Activated naive CD8-positive, alpha-beta T cell treated with anti-CD3 and anti-CD28 coated beads, Interleukin-2, amount 10 ng/mL, durations not matched to agents 7 days and 5 days (primary cell): Measurements from ENCODE around the gene SORL1-AS1.
A peak's percentile ranks its signal among the peaks of the same experiment; 100 is the strongest.

Experiments used
- ATAC-seq: fragments of 150-1000 bp; cut with Tn5 transposase; one replicate; pipeline ENCODE4 v1.10.0; 2021; ENCODE audit warnings: low read depth, moderate library complexity
- POLR2A ChIA-PET: fragments of 350-600 bp; sonication (Branson Sonifier 250); formaldehyde crosslinking; loops from one replicate; lab custom pipeline; 2021; ENCODE audit warnings: antibody characterized with exemption; lab: Charles Lee
- DNase-seq: peaks from one replicate; pipeline ENCODE4 v3.0.0; 2021
- H3K27ac Mint-ChIP-seq: one replicate; pipeline ENCODE4 v1.8.0; 2022; ENCODE audit warnings: mild to moderate bottlenecking, mixed read lengths
- H3K27me3 Mint-ChIP-seq: one replicate; pipeline ENCODE4 v1.8.0; 2022; ENCODE audit warnings: mild to moderate bottlenecking, moderate library complexity, mixed read lengths
- H3K36me3 Mint-ChIP-seq: one replicate; pipeline ENCODE4 v1.8.0; 2021; ENCODE audit warnings: mild to moderate bottlenecking, mixed read lengths
- H3K4me1 Mint-ChIP-seq: one replicate; pipeline ENCODE4 v1.8.0; 2021; ENCODE audit warnings: mixed read lengths
- H3K4me3 Mint-ChIP-seq: one replicate; pipeline ENCODE4 v1.8.0; 2022; ENCODE audit warnings: mild to moderate bottlenecking, moderate library complexity, mixed read lengths
- H3K9me3 Mint-ChIP-seq: one replicate; pipeline ENCODE4 v1.8.0; 2021; ENCODE audit warnings: mixed read lengths

Gene SORL1-AS1

GRCh38 chr11:121469910-121470309 is 17.1 kb upstream of the SORL1-AS1 start:
- no peak overlapping the region for H3K4me3 Mint-ChIP-seq
- ATAC-seq (no peak), DNase-seq (no peak)
- H3K9me3 Mint-ChIP-seq: peaks cover 2% of the 10 kb centered on the region
- no peaks in the 10 kb centered on the region for H3K27me3 Mint-ChIP-seq
- H3K27ac Mint-ChIP-seq: no peak overlapping the region
- POLR2A ChIA-PET: interaction anchor here (0.6 to 10.7 kb wide), 3 partner anchors 12 to 630 kb away, joined by 5 to 152 read pairs (median 79); partner anchors contain the start of genes SORL1 and SORL1-AS1
- peaks cover 29% of the 10 kb centered on the region for H3K36me3 Mint-ChIP-seq
- peaks cover 74% of the 10 kb centered on the region for H3K4me1 Mint-ChIP-seq

- POLR2A ChIA-PET: interaction anchor here (0.7 to 10.7 kb wide), 5 partner anchors 12 to 21 kb away, joined by 3 to 152 read pairs (median 14); partner anchors contain the start of genes SORL1 and SORL1-AS1
- peak overlapping the region; percentile 88 for H3K27ac Mint-ChIP-seq
- peaks cover 20% of the 10 kb centered on the region for H3K36me3 Mint-ChIP-seq
- H3K9me3 Mint-ChIP-seq: peaks cover 2% of the 10 kb centered on the region
- peak; percentile 63 for ATAC-seq
- peaks cover 85% of the 10 kb centered on the region for H3K4me1 Mint-ChIP-seq
- DNase-seq: peak; percentile 69
- peak overlapping the region; percentile 87 for H3K4me3 Mint-ChIP-seq
- H3K27me3 Mint-ChIP-seq: no peaks in the 10 kb centered on the region
Observed at GRCh38 chr11:121467965-121468364, 15.2 kb upstream of the SORL1-AS1 start.

DNA sequence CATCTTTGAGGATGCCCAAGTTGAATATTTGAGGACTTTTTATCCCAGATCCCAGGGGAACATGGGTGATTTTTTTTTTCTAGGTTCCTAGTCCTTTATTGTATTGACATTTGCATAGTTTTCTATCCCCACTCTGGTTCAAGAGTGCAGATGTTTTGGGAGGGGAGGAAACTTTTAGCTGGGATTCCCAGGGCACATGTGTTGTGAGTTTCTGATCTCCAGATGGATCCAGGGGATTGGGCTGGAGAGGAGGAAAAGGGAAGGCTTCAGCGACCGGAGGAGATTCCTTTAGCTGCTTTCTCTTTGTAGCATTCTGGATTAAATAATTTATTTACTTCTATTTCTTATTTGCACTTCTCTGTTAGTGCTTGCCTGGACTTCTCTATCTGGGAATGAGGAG is 14.7 kb upstream of the SORL1-AS1 start:
- Mint-ChIP-seq H3K4me1 (peaks cover 85% of the 10 kb centered on the region), H3K27ac (peak overlapping the region; percentile 88), H3K27me3 (no peaks in the 10 kb centered on the region), H3K36me3 (peaks cover 18% of the 10 kb centered on the region), H3K9me3 (peaks cover 2% of the 10 kb centered on the region), H3K4me3 (peak overlapping the region; percentile 87)
- no peak for DNase-seq
- no peak for ATAC-seq
- POLR2A ChIA-PET: interaction anchor here (1.5 to 10.7 kb wide), 4 partner anchors 11 to 17 kb away, joined by 7 to 152 read pairs (median 46); partner anchors contain the start of genes SORL1 and SORL1-AS1

DNA sequence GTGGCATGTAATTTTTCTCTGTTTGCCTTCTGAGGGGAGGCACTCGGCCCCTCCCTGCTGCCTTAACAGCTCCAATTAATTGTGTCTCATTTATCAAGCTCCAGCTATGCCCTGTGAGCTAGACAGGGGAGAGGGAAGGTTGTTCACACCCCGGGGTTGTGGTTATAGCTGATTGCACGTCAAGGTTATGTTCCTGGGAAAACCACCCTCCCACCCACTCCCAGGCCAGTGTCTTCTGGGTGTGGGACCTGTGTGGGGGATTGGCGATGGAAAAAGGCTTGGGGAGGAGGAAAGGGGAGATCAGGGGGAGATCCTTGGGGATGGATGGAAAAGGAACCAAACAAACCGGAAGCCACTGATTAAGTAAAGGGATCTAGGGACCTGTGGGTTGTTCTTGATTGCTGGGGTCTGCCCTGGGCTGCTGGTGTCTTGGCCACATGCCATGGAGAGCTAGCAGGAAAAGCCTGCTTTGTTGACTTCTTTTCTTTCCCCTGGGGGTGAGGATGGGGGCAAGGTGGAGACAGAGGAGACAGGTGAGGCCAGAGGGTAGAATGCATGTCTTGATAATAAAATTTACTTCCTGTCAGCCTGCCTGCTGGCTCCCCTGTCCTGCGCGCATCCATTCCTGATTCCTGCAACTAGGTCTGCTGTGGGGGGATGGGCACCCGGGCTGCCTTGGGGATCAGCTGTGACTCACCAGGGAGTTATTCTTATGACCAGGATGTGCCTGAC is 13.5 kb upstream of the SORL1-AS1 start:
- no peaks in the 10 kb centered on the region for H3K27me3 Mint-ChIP-seq
- no peak for DNase-seq
- POLR2A ChIA-PET: interaction anchor here (0.7 to 10.7 kb wide), 6 partner anchors 10 to 49 kb away, joined by 3 to 152 read pairs (median 10); partner anchors contain the start of genes SORL1 and SORL1-AS1
- peak overlapping the region; percentile 87 for H3K4me3 Mint-ChIP-seq
- H3K9me3 Mint-ChIP-seq: peaks cover 2% of the 10 kb centered on the region
- no peak for ATAC-seq
- peaks cover 86% of the 10 kb centered on the region for H3K4me1 Mint-ChIP-seq
- H3K36me3 Mint-ChIP-seq: peaks cover 20% of the 10 kb centered on the region
- peak overlapping the region; percentile 88 for H3K27ac Mint-ChIP-seq

- Mint-ChIP-seq H3K4me3 (peak overlapping the region; percentile 87), H3K27me3 (no peaks in the 10 kb centered on the region), H3K27ac (peak overlapping the region; percentile 88), H3K4me1 (peaks cover 87% of the 10 kb centered on the region), H3K36me3 (peaks cover 16% of the 10 kb centered on the region), H3K9me3 (peaks cover 2% of the 10 kb centered on the region)
- ATAC-seq: no peak
- POLR2A ChIA-PET: interaction anchor here (0.7 to 10.7 kb wide), 6 partner anchors 9 to 48 kb away, joined by 3 to 152 read pairs (median 10); partner anchors contain the start of genes SORL1 and SORL1-AS1
- no peak for DNase-seq
Observed at GRCh38 chr11:121465709-121466062, 12.9 kb upstream of the SORL1-AS1 start.

DNA sequence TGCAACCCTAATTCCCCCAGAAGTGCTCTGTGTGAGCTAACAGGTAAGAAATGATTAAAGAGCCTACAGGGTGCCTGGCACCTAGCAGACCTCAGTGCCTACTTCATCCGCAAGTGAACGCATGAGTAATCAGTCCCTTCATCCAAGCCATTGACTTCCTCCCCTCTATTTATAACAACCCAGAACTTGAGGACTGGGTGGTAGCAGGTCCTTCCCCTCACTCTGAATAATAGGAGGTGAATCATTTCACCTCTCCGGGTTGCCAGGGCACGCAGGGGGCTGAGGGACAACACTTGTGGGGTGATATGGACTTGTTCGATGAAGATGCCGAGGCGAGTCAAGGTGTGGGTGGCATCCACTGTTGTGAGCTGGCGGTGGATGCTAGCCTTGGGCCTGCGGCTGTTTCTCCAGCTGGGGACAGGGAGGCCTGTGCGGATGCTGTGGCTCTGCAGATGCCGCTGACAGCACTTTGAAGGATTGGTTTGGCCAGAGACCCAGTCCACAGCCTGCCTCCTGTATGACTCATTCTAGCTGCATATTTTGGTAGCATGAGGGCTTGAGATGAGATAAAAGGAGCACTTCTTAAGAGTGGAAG is 11.7 kb upstream of the SORL1-AS1 start:
- no peaks in the 10 kb centered on the region for H3K9me3 Mint-ChIP-seq
- POLR2A ChIA-PET: interaction anchor here (0.9 to 10.7 kb wide), 6 partner anchors 8 to 47 kb away, joined by 3 to 152 read pairs (median 6); partner anchors contain the start of genes SORL1 and SORL1-AS1
- H3K4me1 Mint-ChIP-seq: peaks cover 88% of the 10 kb centered on the region
- no peaks in the 10 kb centered on the region for H3K27me3 Mint-ChIP-seq
- peak overlapping the region; percentile 88 for H3K27ac Mint-ChIP-seq
- H3K4me3 Mint-ChIP-seq: peak overlapping the region; percentile 87
- peak; percentile 79 for DNase-seq
- H3K36me3 Mint-ChIP-seq: peaks cover 8% of the 10 kb centered on the region
- ATAC-seq: peak; percentile 76

- peaks cover 88% of the 10 kb centered on the region for H3K4me1 Mint-ChIP-seq
- no peaks in the 10 kb centered on the region for H3K9me3 Mint-ChIP-seq
- POLR2A ChIA-PET: interaction anchor here (1.0 to 10.7 kb wide), 7 partner anchors 8 to 45 kb away, joined by 3 to 152 read pairs (median 4); partner anchors contain the start of genes SORL1 and SORL1-AS1
- ATAC-seq (no peak), DNase-seq (no peak)
- peaks cover 10% of the 10 kb centered on the region for H3K36me3 Mint-ChIP-seq
- H3K27me3 Mint-ChIP-seq: no peaks in the 10 kb centered on the region
- H3K27ac Mint-ChIP-seq: peak overlapping the region; percentile 88
- peak overlapping the region; percentile 87 for H3K4me3 Mint-ChIP-seq
Observed at GRCh38 chr11:121463689-121464335, 11.0 kb upstream of the SORL1-AS1 start.

- POLR2A ChIA-PET: interaction anchor here (0.6 to 10.7 kb wide), 3 partner anchors 11 to 1128 kb away, joined by 3 to 152 read pairs (median 79); partner anchors contain the start of genes SORL1 and SORL1-AS1
- Mint-ChIP-seq H3K4me1 (peaks cover 87% of the 10 kb centered on the region), H3K27ac (peak overlapping the region; percentile 88), H3K4me3 (no peak overlapping the region), H3K27me3 (no peaks in the 10 kb centered on the region), H3K9me3 (no peaks in the 10 kb centered on the region), H3K36me3 (peaks cover 22% of the 10 kb centered on the region)
- ATAC-seq: no peak
- no peak for DNase-seq
Observed at GRCh38 chr11:121461843-121462242, 9.1 kb upstream of the SORL1-AS1 start.

DNA sequence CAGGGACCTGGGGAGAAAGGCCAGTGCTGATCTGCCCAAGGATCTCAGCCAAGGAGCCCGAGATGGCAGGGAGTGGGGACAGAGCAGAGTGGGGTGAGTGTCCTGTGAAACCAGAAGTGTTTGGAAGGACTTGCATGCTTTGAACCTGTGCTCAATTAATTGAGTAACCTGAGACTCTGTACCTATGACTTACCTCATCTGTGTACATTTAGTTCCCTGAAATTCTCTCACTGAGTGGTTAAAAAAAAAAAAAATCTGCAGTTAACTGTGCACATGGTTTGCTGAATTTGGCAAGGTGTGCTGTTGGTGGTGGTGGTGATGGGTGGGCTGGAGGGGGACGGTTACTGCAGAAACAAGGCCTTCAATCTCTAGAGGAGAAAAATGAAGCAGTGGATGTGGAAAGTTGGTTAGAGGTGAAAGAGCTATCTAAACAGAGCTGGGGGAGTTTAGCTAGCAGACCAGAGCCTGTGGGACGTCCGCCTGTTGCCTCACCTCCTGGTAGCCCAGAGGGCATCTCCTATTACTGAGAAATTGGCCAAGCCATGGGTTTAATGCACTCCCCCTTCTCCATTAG is 8.3 kb upstream of the SORL1-AS1 start:
- Mint-ChIP-seq H3K36me3 (peaks cover 27% of the 10 kb centered on the region), H3K4me3 (peak overlapping the region; percentile 1), H3K27me3 (no peaks in the 10 kb centered on the region), H3K9me3 (no peaks in the 10 kb centered on the region), H3K27ac (peak overlapping the region; percentile 62), H3K4me1 (peaks cover 86% of the 10 kb centered on the region)
- DNase-seq (no peak), ATAC-seq (no peak)
- POLR2A ChIA-PET: interaction anchor here (1.6 to 10.7 kb wide), 3 partner anchors 10 to 20 kb away, joined by 4 to 152 read pairs (median 79); partner anchors contain the start of genes SORL1 and SORL1-AS1

DNA sequence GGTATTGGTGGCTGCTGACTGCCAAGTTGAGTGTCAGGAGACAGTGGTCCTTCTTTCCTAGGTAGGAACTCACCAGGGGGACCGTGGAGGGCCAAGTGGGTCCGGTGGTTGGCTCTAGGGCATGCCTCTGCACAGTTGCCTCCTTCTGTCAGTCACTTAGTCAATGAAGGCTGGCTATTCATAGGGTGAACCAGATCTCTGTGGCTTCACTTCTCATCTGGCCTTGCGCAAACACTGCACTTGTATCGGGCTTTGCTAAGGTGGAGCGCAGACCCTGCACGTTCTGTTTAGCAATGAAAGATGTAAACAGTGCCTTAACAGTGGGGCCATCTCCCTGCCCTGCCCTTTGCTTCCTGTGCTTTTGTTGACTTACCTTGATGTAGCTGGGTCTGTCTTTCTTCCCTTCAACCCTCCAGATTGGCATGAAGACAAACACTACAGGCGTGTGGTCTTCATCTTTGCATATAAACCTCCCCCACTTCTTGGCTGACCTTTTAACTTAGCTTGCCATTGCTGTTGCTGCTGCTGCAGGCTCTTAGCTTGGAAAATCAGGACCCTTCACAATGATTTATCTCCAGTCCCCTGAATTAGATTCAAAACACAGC is 6.7 kb upstream of the SORL1-AS1 start:
- Mint-ChIP-seq H3K4me1 (peaks cover 85% of the 10 kb centered on the region), H3K27ac (peak overlapping the region; percentile 80), H3K9me3 (no peaks in the 10 kb centered on the region), H3K36me3 (peaks cover 35% of the 10 kb centered on the region), H3K4me3 (peak overlapping the region; percentile 50), H3K27me3 (no peaks in the 10 kb centered on the region)
- ATAC-seq: peak; percentile 17
- POLR2A ChIA-PET: interaction anchor here (1.5 to 10.7 kb wide), 3 partner anchors 9 to 23 kb away, joined by 4 to 152 read pairs (median 7); partner anchors contain the start of genes SORL1 and SORL1-AS1
- DNase-seq: no peak

DNA sequence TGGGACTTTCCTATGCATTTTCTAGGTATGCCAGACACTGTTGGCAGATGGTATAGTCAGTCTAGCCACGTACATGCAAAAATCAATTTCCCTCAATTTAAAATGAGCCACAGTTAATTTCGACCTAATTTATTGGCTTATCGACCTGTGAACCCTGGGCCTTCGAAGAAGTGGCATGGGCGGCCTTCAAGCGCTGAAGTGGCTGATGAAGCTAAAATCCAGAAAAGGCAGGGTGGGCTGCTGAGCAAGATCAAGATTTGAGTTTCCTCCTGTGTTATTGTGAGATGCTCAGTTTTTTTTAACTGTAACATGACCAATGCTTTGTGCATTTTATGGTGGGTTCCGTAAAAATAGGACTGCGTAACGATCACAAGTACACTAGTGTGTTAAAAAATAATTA is 5.8 kb upstream of the SORL1-AS1 start:
- POLR2A ChIA-PET: no interaction called here
- peak overlapping the region; percentile 27 for H3K4me3 Mint-ChIP-seq
- H3K4me1 Mint-ChIP-seq: peaks cover 86% of the 10 kb centered on the region
- ATAC-seq (no peak), DNase-seq (no peak)
- no peaks in the 10 kb centered on the region for H3K9me3 Mint-ChIP-seq
- peaks cover 38% of the 10 kb centered on the region for H3K36me3 Mint-ChIP-seq
- no peaks in the 10 kb centered on the region for H3K27me3 Mint-ChIP-seq
- no peak overlapping the region for H3K27ac Mint-ChIP-seq

DNA sequence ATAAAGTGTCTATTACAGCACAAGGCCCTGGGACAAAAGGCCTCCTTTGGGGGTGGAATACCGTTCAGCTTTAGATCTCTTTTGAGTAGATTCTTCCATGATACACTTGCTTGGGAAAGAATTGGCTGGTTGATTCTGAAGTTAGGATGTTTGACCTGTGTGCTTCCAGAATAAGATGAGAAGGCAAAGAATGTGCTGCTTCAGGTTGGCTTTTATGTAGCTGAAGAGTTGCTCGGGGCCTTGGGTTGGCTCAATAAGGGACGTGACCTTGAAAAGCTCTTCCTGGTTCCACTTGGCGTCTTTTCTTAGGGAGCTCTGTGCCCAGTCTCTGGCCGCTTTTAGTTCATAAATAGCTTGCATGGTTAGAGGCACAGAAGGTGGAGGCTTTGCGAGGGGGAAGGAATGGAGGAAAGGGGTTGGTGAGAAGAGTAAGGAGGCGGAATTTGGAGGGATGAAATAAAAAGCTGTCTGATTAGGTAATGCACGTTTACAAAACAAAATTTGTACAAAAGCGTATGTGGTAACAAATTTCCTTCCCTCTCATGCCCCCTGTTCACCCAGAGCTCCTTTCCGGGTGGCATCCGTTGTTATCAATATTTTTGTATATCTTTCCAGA is 4.2 kb upstream of the SORL1-AS1 start:
- no peaks in the 10 kb centered on the region for H3K27me3 Mint-ChIP-seq
- H3K9me3 Mint-ChIP-seq: no peaks in the 10 kb centered on the region
- peak overlapping the region; percentile 45 for H3K4me3 Mint-ChIP-seq
- POLR2A ChIA-PET: interaction anchor here (0.7 to 3.1 kb wide), 4 partner anchors 10 to 1605 kb away, joined by 4 to 14 read pairs (median 8); partner anchors contain the start of gene HSPA8
- DNase-seq: no peak
- peaks cover 36% of the 10 kb centered on the region for H3K36me3 Mint-ChIP-seq
- H3K4me1 Mint-ChIP-seq: peaks cover 74% of the 10 kb centered on the region
- ATAC-seq: no peak
- no peak overlapping the region for H3K27ac Mint-ChIP-seq
